Loucy (cell line): Measurements from ENCODE around the gene ODC1.
A peak's percentile ranks its signal among the peaks of the same experiment; 100 is the strongest.

Experiments
- EZH2phosphoT487 ChIP-seq: fragments of 200-600 bp; IDR thresholded peaks from 2 replicates; pipeline ENCODE4 v1.6.1; 2018; ENCODE audit warnings: antibody characterized with exemption, mild to moderate bottlenecking, moderate library complexity, borderline replicate concordance
- TF ChIP-seq, protein P1 (sequence below): fragments of 200-600 bp; sonication (generic); conservative IDR thresholded peaks from 2 replicates; pipeline ENCODE4 v1.5.1; 2014; ENCODE audit warnings: mild to moderate bottlenecking, antibody characterized with exemption, low read length

DNA sequence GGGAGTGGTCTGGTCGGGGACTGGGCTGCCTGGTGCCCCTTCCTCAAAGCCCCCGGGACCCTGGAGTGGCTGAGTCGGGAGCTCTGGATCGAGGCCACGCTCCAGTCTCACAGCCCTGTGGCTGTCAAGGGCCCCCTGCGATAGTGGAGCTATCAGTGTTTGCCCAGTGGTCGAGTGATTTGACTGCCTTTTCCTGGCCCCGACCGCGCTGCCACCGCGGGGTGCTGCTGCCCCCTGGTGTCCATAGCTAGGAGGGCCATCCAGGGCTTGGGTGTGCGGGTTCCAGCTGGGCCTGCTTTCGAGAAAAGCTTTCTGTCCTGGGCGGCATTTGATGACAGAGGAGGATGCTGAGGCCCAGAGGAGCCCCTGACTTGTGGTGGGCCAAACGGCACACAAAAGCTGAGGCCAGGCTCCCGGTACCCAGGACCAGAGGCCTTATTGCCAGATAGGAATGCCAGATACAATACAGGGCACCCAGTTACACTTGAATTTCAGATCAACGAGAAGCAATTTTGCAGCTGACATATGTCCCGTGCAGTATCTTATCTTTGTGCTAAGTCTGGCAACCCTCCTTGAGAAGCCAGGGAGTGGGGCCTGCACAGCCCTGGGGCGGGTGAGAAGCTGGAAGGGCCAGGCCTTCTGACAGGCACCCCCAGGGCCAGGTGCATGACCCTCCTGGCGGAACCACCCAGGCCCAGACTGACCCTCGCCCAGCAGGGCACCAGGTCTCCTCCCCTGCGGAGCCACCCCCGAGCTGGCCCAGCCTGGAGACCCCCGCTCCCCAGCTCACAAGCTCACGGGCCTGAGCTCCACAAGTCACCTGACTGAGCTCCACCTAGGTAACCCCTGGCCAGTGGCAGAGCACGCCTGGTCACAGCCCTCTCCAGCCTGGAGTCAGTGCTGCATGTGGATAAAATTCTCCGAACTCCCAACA, 13.0 kb downstream of the ODC1 start:
- TF ChIP-seq, protein P1, sequence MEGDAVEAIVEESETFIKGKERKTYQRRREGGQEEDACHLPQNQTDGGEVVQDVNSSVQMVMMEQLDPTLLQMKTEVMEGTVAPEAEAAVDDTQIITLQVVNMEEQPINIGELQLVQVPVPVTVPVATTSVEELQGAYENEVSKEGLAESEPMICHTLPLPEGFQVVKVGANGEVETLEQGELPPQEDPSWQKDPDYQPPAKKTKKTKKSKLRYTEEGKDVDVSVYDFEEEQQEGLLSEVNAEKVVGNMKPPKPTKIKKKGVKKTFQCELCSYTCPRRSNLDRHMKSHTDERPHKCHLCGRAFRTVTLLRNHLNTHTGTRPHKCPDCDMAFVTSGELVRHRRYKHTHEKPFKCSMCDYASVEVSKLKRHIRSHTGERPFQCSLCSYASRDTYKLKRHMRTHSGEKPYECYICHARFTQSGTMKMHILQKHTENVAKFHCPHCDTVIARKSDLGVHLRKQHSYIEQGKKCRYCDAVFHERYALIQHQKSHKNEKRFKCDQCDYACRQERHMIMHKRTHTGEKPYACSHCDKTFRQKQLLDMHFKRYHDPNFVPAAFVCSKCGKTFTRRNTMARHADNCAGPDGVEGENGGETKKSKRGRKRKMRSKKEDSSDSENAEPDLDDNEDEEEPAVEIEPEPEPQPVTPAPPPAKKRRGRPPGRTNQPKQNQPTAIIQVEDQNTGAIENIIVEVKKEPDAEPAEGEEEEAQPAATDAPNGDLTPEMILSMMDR: peak; percentile 87
- no peak for TF ChIP-seq EZH2phosphoT487
